ENCODE results near the gene INVS.

Gene INVS

GRCh38 chr9:100292414-100292813 is 193.4 kb downstream of the INVS start:
- TF ChIP-seq ZFX (IDR thresholded peaks at IDR 0.05), result no peak
- TF ChIP-seq, protein P1, sequence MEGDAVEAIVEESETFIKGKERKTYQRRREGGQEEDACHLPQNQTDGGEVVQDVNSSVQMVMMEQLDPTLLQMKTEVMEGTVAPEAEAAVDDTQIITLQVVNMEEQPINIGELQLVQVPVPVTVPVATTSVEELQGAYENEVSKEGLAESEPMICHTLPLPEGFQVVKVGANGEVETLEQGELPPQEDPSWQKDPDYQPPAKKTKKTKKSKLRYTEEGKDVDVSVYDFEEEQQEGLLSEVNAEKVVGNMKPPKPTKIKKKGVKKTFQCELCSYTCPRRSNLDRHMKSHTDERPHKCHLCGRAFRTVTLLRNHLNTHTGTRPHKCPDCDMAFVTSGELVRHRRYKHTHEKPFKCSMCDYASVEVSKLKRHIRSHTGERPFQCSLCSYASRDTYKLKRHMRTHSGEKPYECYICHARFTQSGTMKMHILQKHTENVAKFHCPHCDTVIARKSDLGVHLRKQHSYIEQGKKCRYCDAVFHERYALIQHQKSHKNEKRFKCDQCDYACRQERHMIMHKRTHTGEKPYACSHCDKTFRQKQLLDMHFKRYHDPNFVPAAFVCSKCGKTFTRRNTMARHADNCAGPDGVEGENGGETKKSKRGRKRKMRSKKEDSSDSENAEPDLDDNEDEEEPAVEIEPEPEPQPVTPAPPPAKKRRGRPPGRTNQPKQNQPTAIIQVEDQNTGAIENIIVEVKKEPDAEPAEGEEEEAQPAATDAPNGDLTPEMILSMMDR (conservative IDR thresholded peaks at IDR 0.05), result no peak
- no peak overlapping the region for H3K27ac ChIP-seq

- no peak overlapping the region for H3K27ac ChIP-seq
- TF ChIP-seq, protein P1 (conservative IDR thresholded peaks at IDR 0.05), result no peak
- no peak for TF ChIP-seq ZFX (IDR thresholded peaks at IDR 0.05)
Observed at GRCh38 chr9:100294341-100294740, 195.3 kb downstream of the INVS start.

- no peak overlapping the region for H3K27ac ChIP-seq
- TF ChIP-seq, protein P1 (conservative IDR thresholded peaks at IDR 0.05), result no peak
- no peak for TF ChIP-seq ZFX (IDR thresholded peaks at IDR 0.05)
Observed at GRCh38 chr9:100294806-100295205, 195.8 kb downstream of the INVS start.

DNA sequence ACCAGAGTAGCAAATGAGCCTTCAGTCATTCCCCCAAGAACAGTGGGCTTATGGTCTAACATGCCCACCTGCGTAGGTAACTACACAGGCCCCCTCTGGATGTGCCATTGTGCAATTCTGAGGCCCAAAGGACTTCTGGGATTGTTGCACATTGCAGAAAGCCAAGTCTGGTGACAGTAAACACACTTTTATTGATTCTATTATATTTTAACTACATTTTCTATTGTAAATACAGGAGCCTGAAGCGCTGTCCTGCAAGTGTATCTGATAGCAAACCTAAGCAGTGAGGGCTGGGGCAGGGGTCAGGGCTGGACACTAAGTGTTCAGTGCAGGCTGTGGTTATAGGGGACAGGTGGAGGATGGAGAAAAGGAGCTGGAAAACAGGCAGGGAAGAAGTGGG is 196.2 kb downstream of the INVS start:
- no peak overlapping the region for H3K27ac ChIP-seq
- TF ChIP-seq, protein P1 (conservative IDR thresholded peaks at IDR 0.05), result no peak
- no peak for TF ChIP-seq ZFX (IDR thresholded peaks at IDR 0.05)

DNA sequence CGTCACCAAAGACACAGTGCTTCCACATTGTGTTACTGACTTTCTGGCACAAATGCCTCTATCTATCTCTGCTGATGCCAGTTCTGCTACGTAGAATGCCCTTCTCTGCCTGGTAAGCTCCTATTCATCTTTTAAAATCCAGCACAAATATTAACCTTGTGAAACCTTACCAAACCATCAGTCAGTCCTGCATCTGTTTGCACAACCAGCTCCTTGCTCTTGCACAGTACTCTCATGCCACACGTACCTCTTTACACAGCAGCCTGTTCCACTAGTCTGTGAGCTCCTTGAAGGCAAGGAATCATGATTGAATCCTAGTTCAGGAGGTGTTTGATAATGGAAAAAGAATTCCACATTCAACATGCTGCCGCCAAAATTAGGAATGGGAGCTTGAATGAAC is 197.4 kb downstream of the INVS start:
- no peak overlapping the region for H3K27ac ChIP-seq
- TF ChIP-seq ZFX (IDR thresholded peaks at IDR 0.05), result no peak
- TF ChIP-seq, protein P1 (conservative IDR thresholded peaks at IDR 0.05), result no peak

DNA sequence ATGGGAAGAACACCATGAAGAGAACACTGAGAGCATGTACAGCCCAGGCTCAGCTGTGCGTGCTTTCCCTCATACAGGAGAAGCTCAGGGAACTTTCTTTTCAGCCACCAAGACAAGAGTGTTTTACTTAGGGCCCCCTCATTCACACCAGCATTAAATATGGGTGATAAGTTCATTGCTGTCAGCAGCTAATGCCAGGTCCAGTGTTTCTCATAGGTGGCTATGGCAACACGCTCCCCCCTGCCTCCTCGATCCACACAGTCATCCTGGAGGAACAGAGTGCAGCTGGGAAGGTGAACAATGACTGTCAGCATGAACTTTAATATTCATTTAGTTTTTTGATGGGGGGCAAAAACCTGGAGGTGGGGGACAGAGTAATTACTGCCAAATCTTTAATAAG is 199.3 kb downstream of the INVS start:
- no peak overlapping the region for H3K27ac ChIP-seq
- TF ChIP-seq ZFX (IDR thresholded peaks at IDR 0.05), result no peak
- TF ChIP-seq, protein P1 (conservative IDR thresholded peaks at IDR 0.05), result no peak

DNA sequence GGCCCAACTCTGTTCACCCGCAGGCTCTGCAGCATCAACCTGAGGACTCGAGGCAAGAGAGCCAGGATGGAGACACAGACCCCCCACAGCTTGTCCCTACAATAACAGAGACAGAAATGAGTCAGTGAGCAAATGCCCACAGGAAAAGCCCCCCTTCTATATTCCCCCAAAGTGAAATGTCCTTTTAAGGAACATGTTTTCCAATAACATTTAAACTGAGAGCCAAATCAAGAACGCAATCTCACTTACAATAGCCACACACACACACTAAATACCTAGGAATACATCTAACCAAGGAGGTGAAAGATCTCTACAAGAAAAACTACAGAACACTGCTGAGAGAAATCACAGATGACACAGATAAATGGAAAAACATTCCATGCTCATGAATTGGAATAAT is 204.7 kb downstream of the INVS start:
- TF ChIP-seq, protein P1 (conservative IDR thresholded peaks at IDR 0.05), result no peak
- TF ChIP-seq ZFX (IDR thresholded peaks at IDR 0.05), result no peak
- H3K27ac ChIP-seq, result no peak overlapping the region
